GM19467 (cell line): ENCODE data around the gene KRTAP5-6.

Experiments
- ATAC-seq: cut with Tn5 transposase; IDR thresholded peaks from one replicate; pipeline ENCODE4 v1.9.1; 2021; ENCODE audit warnings: mild to moderate bottlenecking, moderate library complexity; ENCODE audit not compliant: unreplicated experiment

Gene KRTAP5-6

GRCh38 chr11:1732418-1733008, 35.5 kb downstream of the KRTAP5-6 start:
- ATAC-seq, result no peak

- no peak for ATAC-seq
Observed at GRCh38 chr11:1733009-1733715, 36.2 kb downstream of the KRTAP5-6 start.

GRCh38 chr11:1733716-1734640, 37.0 kb downstream of the KRTAP5-6 start:
- no peak for ATAC-seq

- no peak for ATAC-seq
Observed at GRCh38 chr11:1734641-1735081, 37.7 kb downstream of the KRTAP5-6 start.

GRCh38 chr11:1735271-1735670, 38.3 kb downstream of the KRTAP5-6 start:
- no peak for ATAC-seq

- no peak for ATAC-seq
Observed at GRCh38 chr11:1736447-1736992, 39.5 kb downstream of the KRTAP5-6 start.

- no peak for ATAC-seq
Observed at GRCh38 chr11:1737080-1737757, 40.2 kb downstream of the KRTAP5-6 start.

GRCh38 chr11:1738380-1738779, 41.4 kb downstream of the KRTAP5-6 start:
- no peak for ATAC-seq

GRCh38 chr11:1739576-1739975, 42.6 kb downstream of the KRTAP5-6 start:
- no peak for ATAC-seq

- no peak for ATAC-seq
Observed at GRCh38 chr11:1740786-1741530, 44.0 kb downstream of the KRTAP5-6 start.

GRCh38 chr11:1741741-1742140, 44.7 kb downstream of the KRTAP5-6 start:
- no peak for ATAC-seq

- ATAC-seq, result no peak
Observed at GRCh38 chr11:1742371-1742770, 45.4 kb downstream of the KRTAP5-6 start.

GRCh38 chr11:1742869-1743584, 46.0 kb downstream of the KRTAP5-6 start:
- no peak for ATAC-seq

- no peak for ATAC-seq
Observed at GRCh38 chr11:1743585-1744136, 46.7 kb downstream of the KRTAP5-6 start.

GRCh38 chr11:1744137-1744886, 47.3 kb downstream of the KRTAP5-6 start:
- ATAC-seq, result no peak

GRCh38 chr11:1744891-1745700, 48.1 kb downstream of the KRTAP5-6 start:
- ATAC-seq, result no peak

- no peak for ATAC-seq
Observed at GRCh38 chr11:1745701-1746320, 48.8 kb downstream of the KRTAP5-6 start.
